A549 (cell line): Measurements from ENCODE around the gene KCNN1.
A peak's percentile ranks its signal among the peaks of the same experiment; 100 is the strongest.

ENCODE experiments used
- CBX8 ChIP-seq: fragments of 200-600 bp; sonication (generic); IDR thresholded peaks from 2 replicates; pipeline ENCODE4 v1.6.1; 2016
- CEBPB ChIP-seq, 2 experiments: fragments of >200 bp in 1 of 2; sonication (Bioruptor Twin) in 1 of 2; formaldehyde crosslinking in 1 of 2; IDR thresholded peaks; 2 replicates each; pipeline ENCODE4 v1.6.1; 2012 to 2016
- CHD2 ChIP-seq: fragments of 150-350 bp; IDR thresholded peaks from 2 replicates; pipeline ENCODE4 v1.6.1; 2014; ENCODE audit warnings: low read length; ENCODE audit not compliant: partially characterized antibody
- MAFK ChIP-seq: fragments of 450-650 bp; IDR thresholded peaks from 2 replicates; pipeline ENCODE4 v1.6.1; 2014; ENCODE audit not compliant: partially characterized antibody
- MAZ ChIP-seq: fragments of 150-350 bp; IDR thresholded peaks from 2 replicates; pipeline ENCODE4 v1.6.1; 2014; ENCODE audit warnings: antibody characterized with exemption, low read depth, low read length, borderline replicate concordance
- MYC ChIP-seq: IDR thresholded peaks from 2 replicates; pipeline ENCODE4 v1.6.1; 2012; ENCODE audit warnings: mild to moderate bottlenecking, inconsistent platforms, low read length, improper control_type of control experiment, borderline replicate concordance
- POLR2A ChIP-seq: IDR thresholded peaks from 2 replicates; pipeline ENCODE4 v1.6.1; 2012; ENCODE audit warnings: mild to moderate bottlenecking, low read length
- POLR2AphosphoS2 ChIP-seq: conservative IDR thresholded peaks from 2 replicates; pipeline ENCODE4 v1.6.1; 2012; ENCODE audit warnings: low read length, improper control_type of control experiment, inconsistent platforms
- RAD21 ChIP-seq, 2 experiments: fragments of >200 bp in 1 of 2; sonication (Bioruptor Twin) in 1 of 2; formaldehyde crosslinking in 1 of 2; IDR thresholded peaks in 1 of 2; conservative IDR thresholded peaks in 1 of 2; 2 replicates in 1 of 2; 3 replicates in 1 of 2; pipeline ENCODE4 v1.6.1; 2012 to 2018; ENCODE audit warnings: inconsistent platforms in 1 of 2
- SMC3 ChIP-seq: fragments of >200 bp; sonication (Bioruptor Twin); formaldehyde crosslinking; IDR thresholded peaks from 3 replicates; pipeline ENCODE4 v1.6.1; 2018; ENCODE audit warnings: inconsistent platforms
- SREBF2 ChIP-seq: fragments of 450-650 bp; IDR thresholded peaks from 2 replicates; pipeline ENCODE4 v1.6.1; 2014; ENCODE audit warnings: mild to moderate bottlenecking, moderate library complexity
- TF ChIP-seq, protein P1 (sequence below): fragments of 200-600 bp; sonication (generic); IDR thresholded peaks from 2 replicates; pipeline ENCODE4 v1.6.1; 2016; ENCODE audit warnings: antibody characterized with exemption, mild to moderate bottlenecking, moderate library complexity
- TF ChIP-seq, protein P2 (sequence below): fragments of >200 bp; sonication (Bioruptor Twin); formaldehyde crosslinking; IDR thresholded peaks from 3 replicates; pipeline ENCODE4 v1.5.1; 2016
- TF ChIP-seq, protein P3 (sequence below): fragments of 450-650 bp; IDR thresholded peaks from 2 replicates; pipeline ENCODE4 v1.6.1; 2014; ENCODE audit warnings: antibody characterized with exemption

DNA sequence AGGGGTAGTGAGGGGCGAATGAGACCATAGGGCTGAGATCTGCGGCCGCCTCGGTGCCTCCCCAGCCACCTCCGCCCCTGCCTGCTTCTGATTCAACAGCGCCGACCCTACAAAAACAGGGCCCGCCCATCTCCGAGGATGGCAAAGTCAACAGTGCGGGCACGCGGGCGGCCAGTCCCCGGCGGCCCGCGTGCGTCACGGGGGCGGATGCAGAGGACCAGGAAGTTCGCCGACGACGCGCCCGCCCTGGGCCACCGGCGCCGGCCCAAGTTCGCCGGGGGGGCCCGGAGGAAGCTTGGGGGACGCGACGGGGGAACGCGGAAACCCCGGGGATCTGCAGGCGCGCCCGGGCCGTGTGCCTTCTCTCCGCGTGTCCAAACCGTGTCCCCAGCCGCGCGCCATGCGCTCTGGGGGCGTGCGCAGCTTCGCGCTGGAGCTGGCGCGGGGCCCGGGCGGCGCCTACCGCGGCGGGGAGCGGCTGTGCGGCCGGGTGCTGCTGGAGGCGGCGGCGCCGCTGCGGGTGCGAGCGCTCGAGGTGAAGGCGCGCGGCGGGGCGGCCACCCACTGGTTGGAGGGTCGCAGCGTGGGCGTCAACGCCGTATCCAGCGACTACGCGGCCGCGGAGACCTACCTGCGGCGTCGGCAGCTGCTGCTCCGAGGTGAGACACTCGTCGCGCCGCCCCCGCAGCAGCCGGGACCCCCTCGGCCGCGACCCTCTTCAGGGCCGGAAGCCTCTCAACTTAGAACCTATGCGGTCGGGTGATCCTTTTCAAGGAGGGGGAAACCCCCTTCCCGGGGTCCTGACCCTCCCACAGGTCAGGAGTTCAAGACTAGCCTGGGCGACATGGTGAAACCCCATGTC is 34.2 kb downstream of the KCNN1 start:
- TF ChIP-seq, protein P1, sequence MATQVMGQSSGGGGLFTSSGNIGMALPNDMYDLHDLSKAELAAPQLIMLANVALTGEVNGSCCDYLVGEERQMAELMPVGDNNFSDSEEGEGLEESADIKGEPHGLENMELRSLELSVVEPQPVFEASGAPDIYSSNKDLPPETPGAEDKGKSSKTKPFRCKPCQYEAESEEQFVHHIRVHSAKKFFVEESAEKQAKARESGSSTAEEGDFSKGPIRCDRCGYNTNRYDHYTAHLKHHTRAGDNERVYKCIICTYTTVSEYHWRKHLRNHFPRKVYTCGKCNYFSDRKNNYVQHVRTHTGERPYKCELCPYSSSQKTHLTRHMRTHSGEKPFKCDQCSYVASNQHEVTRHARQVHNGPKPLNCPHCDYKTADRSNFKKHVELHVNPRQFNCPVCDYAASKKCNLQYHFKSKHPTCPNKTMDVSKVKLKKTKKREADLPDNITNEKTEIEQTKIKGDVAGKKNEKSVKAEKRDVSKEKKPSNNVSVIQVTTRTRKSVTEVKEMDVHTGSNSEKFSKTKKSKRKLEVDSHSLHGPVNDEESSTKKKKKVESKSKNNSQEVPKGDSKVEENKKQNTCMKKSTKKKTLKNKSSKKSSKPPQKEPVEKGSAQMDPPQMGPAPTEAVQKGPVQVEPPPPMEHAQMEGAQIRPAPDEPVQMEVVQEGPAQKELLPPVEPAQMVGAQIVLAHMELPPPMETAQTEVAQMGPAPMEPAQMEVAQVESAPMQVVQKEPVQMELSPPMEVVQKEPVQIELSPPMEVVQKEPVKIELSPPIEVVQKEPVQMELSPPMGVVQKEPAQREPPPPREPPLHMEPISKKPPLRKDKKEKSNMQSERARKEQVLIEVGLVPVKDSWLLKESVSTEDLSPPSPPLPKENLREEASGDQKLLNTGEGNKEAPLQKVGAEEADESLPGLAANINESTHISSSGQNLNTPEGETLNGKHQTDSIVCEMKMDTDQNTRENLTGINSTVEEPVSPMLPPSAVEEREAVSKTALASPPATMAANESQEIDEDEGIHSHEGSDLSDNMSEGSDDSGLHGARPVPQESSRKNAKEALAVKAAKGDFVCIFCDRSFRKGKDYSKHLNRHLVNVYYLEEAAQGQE = no peak
- TF ChIP-seq, protein P2, sequence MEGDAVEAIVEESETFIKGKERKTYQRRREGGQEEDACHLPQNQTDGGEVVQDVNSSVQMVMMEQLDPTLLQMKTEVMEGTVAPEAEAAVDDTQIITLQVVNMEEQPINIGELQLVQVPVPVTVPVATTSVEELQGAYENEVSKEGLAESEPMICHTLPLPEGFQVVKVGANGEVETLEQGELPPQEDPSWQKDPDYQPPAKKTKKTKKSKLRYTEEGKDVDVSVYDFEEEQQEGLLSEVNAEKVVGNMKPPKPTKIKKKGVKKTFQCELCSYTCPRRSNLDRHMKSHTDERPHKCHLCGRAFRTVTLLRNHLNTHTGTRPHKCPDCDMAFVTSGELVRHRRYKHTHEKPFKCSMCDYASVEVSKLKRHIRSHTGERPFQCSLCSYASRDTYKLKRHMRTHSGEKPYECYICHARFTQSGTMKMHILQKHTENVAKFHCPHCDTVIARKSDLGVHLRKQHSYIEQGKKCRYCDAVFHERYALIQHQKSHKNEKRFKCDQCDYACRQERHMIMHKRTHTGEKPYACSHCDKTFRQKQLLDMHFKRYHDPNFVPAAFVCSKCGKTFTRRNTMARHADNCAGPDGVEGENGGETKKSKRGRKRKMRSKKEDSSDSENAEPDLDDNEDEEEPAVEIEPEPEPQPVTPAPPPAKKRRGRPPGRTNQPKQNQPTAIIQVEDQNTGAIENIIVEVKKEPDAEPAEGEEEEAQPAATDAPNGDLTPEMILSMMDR = no peak
- TF ChIP-seq, protein P3, sequence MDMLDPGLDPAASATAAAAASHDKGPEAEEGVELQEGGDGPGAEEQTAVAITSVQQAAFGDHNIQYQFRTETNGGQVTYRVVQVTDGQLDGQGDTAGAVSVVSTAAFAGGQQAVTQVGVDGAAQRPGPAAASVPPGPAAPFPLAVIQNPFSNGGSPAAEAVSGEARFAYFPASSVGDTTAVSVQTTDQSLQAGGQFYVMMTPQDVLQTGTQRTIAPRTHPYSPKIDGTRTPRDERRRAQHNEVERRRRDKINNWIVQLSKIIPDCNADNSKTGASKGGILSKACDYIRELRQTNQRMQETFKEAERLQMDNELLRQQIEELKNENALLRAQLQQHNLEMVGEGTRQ = no peak
- TF ChIP-seq SREBF2 (no peak), MAFK (no peak), POLR2A (peak; percentile 51), RAD21 (conservative IDR thresholded peaks at IDR 0.05 in 1 of 2, IDR thresholded peaks at IDR 0.05 in 1 of 2) (no peak), SMC3 (no peak), CHD2 (no peak), CEBPB (IDR thresholded peaks at IDR 0.05) (no peak), MAZ (0 out of 2 replicates have a peak, but pooled peaks have one; percentile 31), CBX8 (no peak), POLR2AphosphoS2 (no peak), MYC (peak; percentile 89; the same call in 1 of the 2 replicates)
